MM.1S (cell line): Measurements from ENCODE around the gene TMEM40.

Experiments used
- DNase-seq: peaks from one replicate; pipeline ENCODE4 v3.0.0-alpha.2; 2015
- H2AFZ ChIP-seq: fragments of 300-600 bp; sonication (generic); 2 replicates; pipeline ENCODE4 v1.6.0; 2016; ENCODE audit warnings: antibody characterized with exemption, low read length
- H3F3A ChIP-seq: fragments of 300-600 bp; sonication (generic); 2 replicates; pipeline ENCODE4 v1.6.1; 2016; ENCODE audit warnings: mild to moderate bottlenecking, antibody characterized with exemption, low read length, moderate library complexity, mixed read lengths; ENCODE audit not compliant: insufficient read depth
- H3K27ac ChIP-seq: fragments of 300-600 bp; sonication (generic); 2 replicates; pipeline ENCODE4 v1.5.1; 2016; ENCODE audit warnings: mild to moderate bottlenecking, low read length
- H3K27me3 ChIP-seq: fragments of 300-600 bp; sonication (generic); replicated peaks from 2 replicates; pipeline ENCODE4 v1.6.0; 2016; ENCODE audit warnings: low read length; ENCODE audit not compliant: insufficient read depth
- H3K36me3 ChIP-seq: fragments of 300-600 bp; sonication (generic); replicated peaks from 2 replicates; pipeline ENCODE4 v1.6.1; 2016; ENCODE audit warnings: mild to moderate bottlenecking, low read length, mixed read lengths; ENCODE audit not compliant: insufficient read depth
- H3K4me1 ChIP-seq: fragments of 300-600 bp; sonication (generic); 2 replicates; pipeline ENCODE4 v1.6.1; 2016; ENCODE audit warnings: low read length, mixed read lengths
- H3K4me2 ChIP-seq: fragments of 300-600 bp; sonication (generic); 2 replicates; pipeline ENCODE4 v1.6.0; 2016; ENCODE audit warnings: low read depth, low read length
- H3K4me3 ChIP-seq: fragments of 300-600 bp; sonication (generic); 2 replicates; pipeline ENCODE4 v1.5.1; 2016; ENCODE audit warnings: low read length, mixed read lengths
- H3K79me2 ChIP-seq: fragments of 300-600 bp; sonication (generic); 2 replicates; pipeline ENCODE4 v1.6.1; 2016; ENCODE audit warnings: mixed run types, low read length, mixed read lengths
- H3K9ac ChIP-seq: fragments of 300-600 bp; sonication (generic); 2 replicates; pipeline ENCODE4 v1.6.1; 2016; ENCODE audit warnings: low read length, mixed read lengths
- H3K9me2 ChIP-seq: fragments of 300-600 bp; sonication (generic); replicated peaks from 2 replicates; pipeline ENCODE4 v1.6.1; 2016; ENCODE audit warnings: mild to moderate bottlenecking, low read length, mixed read lengths; ENCODE audit not compliant: insufficient read depth
- H3K9me3 ChIP-seq: fragments of 300-600 bp; sonication (generic); replicated peaks from 2 replicates; pipeline ENCODE4 v1.6.1; 2016; ENCODE audit warnings: mild to moderate bottlenecking, low read length, mixed read lengths; ENCODE audit not compliant: insufficient read depth
- H4K20me1 ChIP-seq: fragments of 300-600 bp; sonication (generic); 2 replicates; pipeline ENCODE4 v1.6.1; 2016; ENCODE audit warnings: mild to moderate bottlenecking, low read length, moderate library complexity, mixed read lengths; ENCODE audit not compliant: insufficient read depth
- EZH2 ChIP-seq: fragments of 300-600 bp; sonication (generic); optimal IDR thresholded peaks from 2 replicates; pipeline ENCODE3; 2017; ENCODE audit warnings: low read depth, mild to moderate bottlenecking, antibody characterized with exemption, low read length, mixed read lengths
- EZH2phosphoT487 ChIP-seq: fragments of 300-600 bp; sonication (generic); IDR thresholded peaks from 2 replicates; pipeline ENCODE4 v1.6.1; 2018; ENCODE audit warnings: antibody characterized with exemption, low read length
- TF ChIP-seq, protein P1 (sequence below): fragments of 300-600 bp; sonication (generic); IDR thresholded peaks from 2 replicates; pipeline ENCODE4 v1.5.1; 2016; ENCODE audit warnings: antibody characterized with exemption, low read length, mixed read lengths

The TMEM40 gene

DNA sequence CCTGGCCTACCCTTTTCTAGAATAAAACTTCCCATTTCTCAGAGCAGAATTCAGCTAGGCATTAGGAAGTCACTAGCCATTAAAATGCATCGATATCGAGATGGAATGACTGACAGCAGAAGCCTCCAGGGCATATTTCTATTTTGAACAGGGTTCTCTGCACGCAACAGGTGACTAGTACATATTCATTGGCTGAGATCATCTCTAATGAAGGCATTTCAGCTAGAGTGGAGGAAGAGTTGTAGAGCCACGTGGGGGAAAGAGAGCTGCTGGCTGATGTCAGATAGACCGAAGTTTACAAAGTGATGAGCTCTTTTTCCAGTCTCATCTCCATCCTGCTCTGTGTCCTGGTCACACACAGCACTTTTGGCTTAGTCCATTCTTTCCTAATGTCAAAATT lies 7.5 kb downstream of the TMEM40 start:
- no peaks in the 10 kb centered on the region for H3K9me3 ChIP-seq
- no peaks in the 10 kb centered on the region for H3K36me3 ChIP-seq
- no peak overlapping the region for H3K4me2 ChIP-seq
- TF ChIP-seq, protein P1, sequence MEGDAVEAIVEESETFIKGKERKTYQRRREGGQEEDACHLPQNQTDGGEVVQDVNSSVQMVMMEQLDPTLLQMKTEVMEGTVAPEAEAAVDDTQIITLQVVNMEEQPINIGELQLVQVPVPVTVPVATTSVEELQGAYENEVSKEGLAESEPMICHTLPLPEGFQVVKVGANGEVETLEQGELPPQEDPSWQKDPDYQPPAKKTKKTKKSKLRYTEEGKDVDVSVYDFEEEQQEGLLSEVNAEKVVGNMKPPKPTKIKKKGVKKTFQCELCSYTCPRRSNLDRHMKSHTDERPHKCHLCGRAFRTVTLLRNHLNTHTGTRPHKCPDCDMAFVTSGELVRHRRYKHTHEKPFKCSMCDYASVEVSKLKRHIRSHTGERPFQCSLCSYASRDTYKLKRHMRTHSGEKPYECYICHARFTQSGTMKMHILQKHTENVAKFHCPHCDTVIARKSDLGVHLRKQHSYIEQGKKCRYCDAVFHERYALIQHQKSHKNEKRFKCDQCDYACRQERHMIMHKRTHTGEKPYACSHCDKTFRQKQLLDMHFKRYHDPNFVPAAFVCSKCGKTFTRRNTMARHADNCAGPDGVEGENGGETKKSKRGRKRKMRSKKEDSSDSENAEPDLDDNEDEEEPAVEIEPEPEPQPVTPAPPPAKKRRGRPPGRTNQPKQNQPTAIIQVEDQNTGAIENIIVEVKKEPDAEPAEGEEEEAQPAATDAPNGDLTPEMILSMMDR, result no peak
- TF ChIP-seq EZH2phosphoT487 (no peak), EZH2 (no peak)
- H4K20me1 ChIP-seq, result no peaks in the 10 kb centered on the region
- no peaks in the 10 kb centered on the region for H3F3A ChIP-seq
- no peak for DNase-seq
- no peak overlapping the region for H3K9ac ChIP-seq
- no peaks in the 10 kb centered on the region for H3K4me1 ChIP-seq
- no peak overlapping the region for H2AFZ ChIP-seq
- no peaks in the 10 kb centered on the region for H3K9me2 ChIP-seq
- H3K79me2 ChIP-seq, result no peaks in the 10 kb centered on the region
- H3K27me3 ChIP-seq, result no peaks in the 10 kb centered on the region
- no peak overlapping the region for H3K27ac ChIP-seq
- no peak overlapping the region for H3K4me3 ChIP-seq

DNA sequence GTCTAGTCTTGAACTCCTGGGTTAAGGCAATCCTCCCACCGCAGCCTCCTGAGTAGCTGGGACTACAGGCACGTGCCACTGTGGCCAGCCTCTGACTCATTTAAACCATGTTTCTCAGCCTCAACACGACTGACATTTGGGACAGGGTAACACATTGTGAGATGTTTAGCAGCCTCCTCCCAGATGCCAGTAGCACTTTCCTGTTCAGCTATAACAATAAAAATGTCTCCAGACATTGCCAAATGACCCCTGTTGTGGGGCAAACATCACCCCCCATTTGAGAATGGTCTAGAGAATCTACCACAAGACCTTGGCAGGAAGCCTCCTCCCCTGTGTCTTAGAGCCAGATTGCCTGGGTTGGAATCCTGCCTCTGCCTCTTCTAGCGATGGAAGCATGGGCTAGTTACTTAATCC lies 8.4 kb downstream of the TMEM40 start:
- H3K4me2 ChIP-seq, result no peak overlapping the region
- no peaks in the 10 kb centered on the region for H3K4me1 ChIP-seq

DNA sequence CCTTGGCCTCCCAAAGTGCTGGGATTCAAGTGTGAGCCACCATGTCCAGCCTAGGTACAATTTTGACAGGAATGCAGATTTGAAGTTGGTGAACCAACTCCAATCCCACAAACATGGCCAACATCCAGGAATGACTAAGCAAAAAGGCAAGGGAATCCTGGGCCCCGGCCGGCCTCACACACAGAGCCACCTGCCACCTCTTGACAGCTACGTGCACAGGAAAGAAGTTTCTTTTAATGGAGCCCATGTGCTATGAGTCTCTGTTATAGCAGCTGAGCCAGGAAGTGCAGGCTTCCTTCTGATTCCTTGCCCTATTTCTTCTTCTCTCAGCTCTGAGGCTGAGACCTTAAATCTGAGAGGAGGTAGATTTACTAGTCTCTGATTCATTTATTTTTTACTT lies 8.8 kb downstream of the TMEM40 start:
- H3K9ac ChIP-seq, result no peak overlapping the region
- no peak for DNase-seq
- no peaks in the 10 kb centered on the region for H3K36me3 ChIP-seq
- no peaks in the 10 kb centered on the region for H4K20me1 ChIP-seq
- H3K4me3 ChIP-seq, result no peak overlapping the region
- H3K27ac ChIP-seq, result no peak overlapping the region
- TF ChIP-seq, protein P1, result no peak
- TF ChIP-seq EZH2, result no peak
- TF ChIP-seq EZH2phosphoT487, result no peak
- no peaks in the 10 kb centered on the region for H3K9me2 ChIP-seq
- H2AFZ ChIP-seq, result no peak overlapping the region
- no peaks in the 10 kb centered on the region for H3K79me2 ChIP-seq
- no peaks in the 10 kb centered on the region for H3F3A ChIP-seq
- H3K27me3 ChIP-seq, result no peaks in the 10 kb centered on the region
- H3K4me2 ChIP-seq, result no peak overlapping the region
- H3K9me3 ChIP-seq, result no peaks in the 10 kb centered on the region
- H3K4me1 ChIP-seq, result no peaks in the 10 kb centered on the region

More for the DNA sequence above, 8.4 kb downstream of the TMEM40 start:
- no peaks in the 10 kb centered on the region for H3K27me3 ChIP-seq
- H2AFZ ChIP-seq, result no peak overlapping the region
- H3F3A ChIP-seq, result no peaks in the 10 kb centered on the region
- H3K9ac ChIP-seq, result no peak overlapping the region
- H4K20me1 ChIP-seq, result no peaks in the 10 kb centered on the region
- no peaks in the 10 kb centered on the region for H3K36me3 ChIP-seq
- no peak for TF ChIP-seq EZH2phosphoT487
- TF ChIP-seq EZH2, result no peak
- TF ChIP-seq, protein P1, result no peak
- H3K9me2 ChIP-seq, result no peaks in the 10 kb centered on the region
- DNase-seq, result no peak
- no peak overlapping the region for H3K4me3 ChIP-seq
- H3K27ac ChIP-seq, result no peak overlapping the region
- no peaks in the 10 kb centered on the region for H3K79me2 ChIP-seq
- H3K9me3 ChIP-seq, result no peaks in the 10 kb centered on the region
